Endothelial cell of umbilical vein (primary cell): ENCODE measurements around the gene SRRM3. TPM values are rescaled to one million over a fixed set of nuclear protein-coding genes. Genes with fewer than 3 reads are reported as not detected.

Experiments
- BruUV-seq: library from RNA; stranded (reverse); fragments of 400-500 nt; replicated peaks from 2 replicates; lab custom pipeline; 2021; lab: Mats Ljungman, UMichigan
- CTCF ChIA-PET: fragments of 300-600, 350-600 bp; sonication (Branson Sonifier 250); formaldehyde crosslinking; loops from one replicate; lab custom pipeline; 2021; ENCODE audit warnings: antibody characterized with exemption, inconsistent platforms; lab: Charles Lee
- POLR2A ChIA-PET: fragments of 300-600, 350-600 bp; sonication (Branson Sonifier 250); formaldehyde crosslinking; loops from one replicate; lab custom pipeline; 2021; ENCODE audit warnings: antibody characterized with exemption, inconsistent platforms; lab: Charles Lee
- DNase-seq: peaks from one replicate; pipeline ENCODE4 v3.0.0-alpha.2; 2011; ENCODE audit warnings: low read depth, low spot score
- FAIRE-seq: peaks from 2 replicates; lab custom pipeline; 2011; peaks lifted over from hg19 to GRCh38; lab: Jason Lieb, UNC
- H2AFZ ChIP-seq: 2 replicates; pipeline ENCODE4 v1.6.0; 2012; ENCODE audit warnings: low read depth, low read length, control low read depth, inconsistent platforms
- H3K27ac ChIP-seq: 2 replicates; pipeline ENCODE4 v1.5.1; 2011; ENCODE audit warnings: low read depth, mild to moderate bottlenecking, control low read depth, low read length, moderate library complexity; ENCODE audit not compliant: insufficient read depth
- H3K27me3 ChIP-seq, 2 experiments: 2 replicates each; pipeline versions ENCODE4 v1.6.0 to v1.6.1; 2011; ENCODE audit warnings: low read length in 2 of 2, mixed read lengths in 1 of 2; ENCODE audit not compliant: control insufficient read depth in 2 of 2, insufficient read depth in 2 of 2
- H3K36me3 ChIP-seq, 2 experiments: 2 replicates in 1 of 2; 3 replicates in 1 of 2; pipeline ENCODE4 v1.5.1; 2011; ENCODE audit warnings: low read length in 2 of 2, mild to moderate bottlenecking in 1 of 2, moderate library complexity in 1 of 2; ENCODE audit not compliant: control insufficient read depth in 2 of 2, insufficient read depth in 2 of 2; ENCODE audit errors: extremely low read depth in 1 of 2
- H3K4me1 ChIP-seq: 3 replicates; pipeline ENCODE4 v1.5.1; 2011; ENCODE audit warnings: mild to moderate bottlenecking, low read length; ENCODE audit not compliant: control insufficient read depth, insufficient read depth; ENCODE audit errors: extremely low read depth
- H3K4me2 ChIP-seq: 2 replicates; pipeline ENCODE4 v1.6.1; 2011; ENCODE audit warnings: low read length, control low read depth, mixed read lengths; ENCODE audit not compliant: insufficient read depth
- H3K4me3 ChIP-seq, 3 experiments: fragments of 200-600 bp in 1 of 3; sonication (generic), shearing (Covaris generic) in 1 of 3; replicated peaks in 1 of 3; 2 replicates each; pipeline ENCODE4 v1.5.1; 2011 to 2016; ENCODE audit warnings: control low read depth in 3 of 3, low read length in 3 of 3, mild to moderate bottlenecking in 2 of 3, inconsistent platforms in 1 of 3, low read depth in 1 of 3, moderate library complexity in 1 of 3; ENCODE audit not compliant: insufficient read depth in 1 of 3
- H3K79me2 ChIP-seq: 2 replicates; pipeline ENCODE4 v1.6.0; 2012; ENCODE audit warnings: low read length, inconsistent platforms; ENCODE audit not compliant: control insufficient read depth, insufficient read depth
- H3K9ac ChIP-seq: replicated peaks from 2 replicates; pipeline ENCODE3; 2011; ENCODE audit warnings: low read length, control low read depth; ENCODE audit not compliant: insufficient read depth; ENCODE audit errors: extremely low read depth
- H3K9me1 ChIP-seq: replicated peaks from 3 replicates; pipeline ENCODE4 v1.6.0; 2011; ENCODE audit warnings: mild to moderate bottlenecking, low read length; ENCODE audit not compliant: control insufficient read depth, insufficient read depth; ENCODE audit errors: extremely low read depth
- H3K9me3 ChIP-seq: replicated peaks from 2 replicates; pipeline ENCODE4 v1.5.1; 2012; ENCODE audit warnings: low read length, inconsistent platforms; ENCODE audit not compliant: control insufficient read depth, insufficient read depth
- H4K20me1 ChIP-seq: replicated peaks from 2 replicates; pipeline ENCODE3; 2011; ENCODE audit warnings: mild to moderate bottlenecking, low read length; ENCODE audit not compliant: control insufficient read depth, insufficient read depth; ENCODE audit errors: extremely low read depth
- CTCF ChIP-seq, 2 donors: IDR thresholded peaks; 1 replicate in 1 of 2; 2 replicates in 1 of 2; pipeline ENCODE4 v1.5.1; 2011; ENCODE audit warnings: low read length in 2 of 2, mild to moderate bottlenecking in 2 of 2, moderate library complexity in 2 of 2, control low read depth in 1 of 2, inconsistent platforms in 1 of 2, low read depth in 1 of 2; ENCODE audit not compliant: insufficient read depth in 1 of 2; ENCODE audit errors: extremely low read depth in 1 of 2
- EZH2 ChIP-seq: IDR thresholded peaks from 2 replicates; pipeline ENCODE4 v1.6.1; 2012; ENCODE audit warnings: borderline replicate concordance, low read depth, mild to moderate bottlenecking, moderate library complexity, low read length, inconsistent platforms; ENCODE audit not compliant: severe bottlenecking
- FOS ChIP-seq: IDR thresholded peaks from 2 replicates; pipeline ENCODE4 v1.6.1; 2011; ENCODE audit warnings: mild to moderate bottlenecking, low read length, moderate library complexity, borderline replicate concordance; ENCODE audit not compliant: insufficient read depth
- GATA2 ChIP-seq: IDR thresholded peaks from 2 replicates; pipeline ENCODE4 v1.7.0; 2011; ENCODE audit warnings: low read depth, mild to moderate bottlenecking, moderate library complexity, mixed read lengths, low read length; ENCODE audit not compliant: insufficient read length, insufficient read depth
- JUN ChIP-seq: IDR thresholded peaks from 2 replicates; pipeline ENCODE4 v1.6.1; 2011; ENCODE audit warnings: borderline replicate concordance, low read depth; ENCODE audit not compliant: insufficient read length, insufficient read depth
- POLR2A ChIP-seq: IDR thresholded peaks from 2 replicates; pipeline ENCODE4 v1.6.1; 2012; ENCODE audit warnings: low read depth, mild to moderate bottlenecking, control low read depth, low read length
- POLR2AphosphoS5 ChIP-seq: IDR thresholded peaks from 2 replicates; pipeline ENCODE4 v1.6.1; 2012; ENCODE audit warnings: low read depth, mild to moderate bottlenecking, control low read depth, low read length, moderate library complexity; ENCODE audit not compliant: insufficient read depth
- dilution Hi-C: fragments of 300-500 bp; cut with MboI; formaldehyde crosslinking; loops from one replicate; pipeline ENCODE4 v1.15.0; 2019; ENCODE audit warnings: low sequenced_read_pairs; ENCODE audit not compliant: extremely low pct_ligation_motif_present
- intact Hi-C: fragments of 100-400 bp; cut with micrococcal nuclease; formaldehyde crosslinking; loops from one replicate; pipeline ENCODE4 v1.10.0; 2022
- polyA plus RNA-seq, 4 experiments: library from polyadenylated mRNA; depleted of rRNA in 3 of 4; stranded (reverse) in 3 of 4; unstranded in 1 of 4; fragments of >200 nt; gene quantifications; 2 replicates each; pipeline versions ENCODE4 v1.2.1 to v1.2.3, GENCODE V29; 2011 to 2012; ENCODE audit warnings: missing spikeins in 1 of 4
- total RNA-seq: library from RNA; stranded (reverse); gene quantifications from 2 replicates; pipeline ENCODE4 v1.2.3, GENCODE V29; 2021

The SRRM3 gene
- total and polyA plus RNA-seq, 2 donors (not counting 3 experiments of a cell fraction or from before 2014, with no cell fraction given): 4.4 to 5.4 TPM

- Histone ChIP-seq H3K4me2 (no peak overlapping the region), H3K9me3 (no peaks in the 10 kb centered on the region), H3K79me2 (peaks cover 98% of the 10 kb centered on the region), H3K27ac (no peak overlapping the region), H3K27me3 (no peaks in the 10 kb centered on the region), H3K9me1 (no peaks in the 10 kb centered on the region), H4K20me1 (peaks cover 23% of the 10 kb centered on the region), H3K9ac (no peak overlapping the region), H3K4me1 (peaks cover 7% of the 10 kb centered on the region), H3K36me3 (peaks cover 3 to 16% of the 10 kb centered on the region in 2 experiments), H2AFZ (no peak overlapping the region), H3K4me3 (no peak overlapping the region)
- TF ChIP-seq FOS: no peak
- no peak for TF ChIP-seq GATA2
- no peak for TF ChIP-seq POLR2AphosphoS5
- no peak for TF ChIP-seq EZH2
- TF ChIP-seq POLR2A: no peak
- no peak for TF ChIP-seq CTCF (IDR thresholded peaks at IDR 0.05; ENCODE audit: extremely low read depth in 1 of 2, insufficient read depth in 1 of 2, low read depth in 1 of 2, low read length in 2 of 2)
- TF ChIP-seq JUN: no peak
- CTCF ChIA-PET: no interaction called here
- no TSS peak for BruUV-seq
- intact Hi-C loops (no loop called here), dilution Hi-C loops (no loop called here)
- FAIRE-seq: no peak
- DNase-seq: no peak
- POLR2A ChIA-PET: interaction anchor here (1.5 kb wide), 1 partner anchor 10 kb away, joined by 3 read pairs; no protein-coding TSS in a partner anchor
These were observed 134.4 kb downstream of the SRRM3 start for GRCh38 chr7:76336094-76336493.

Other genes starting within 250 kb of the SRRM3 start
- gene TMEM120A, start 207.3 kb upstream of the SRRM3 start, total RNA-seq: 38.6 and 47.3 TPM in 2 replicates
- gene TMEM120A, start 207.3 kb upstream of the SRRM3 start, polyA plus RNA-seq: 133 and 159 TPM in 2 replicates
- 23.0 and 24.3 TPM in 2 replicates for gene STYXL1, start 153.9 kb upstream of the SRRM3 start, total RNA-seq
- gene STYXL1, start 153.9 kb upstream of the SRRM3 start, polyA plus RNA-seq: 67.6 and 70.9 TPM in 2 replicates
- gene MDH2, start 153.8 kb upstream of the SRRM3 start, total RNA-seq: 168 and 175 TPM in 2 replicates
- 121 and 123 TPM in 2 replicates for gene MDH2, start 153.8 kb upstream of the SRRM3 start, polyA plus RNA-seq
- gene HSPB1, start 100.8 kb downstream of the SRRM3 start, total RNA-seq: 1,711 and 1,748 TPM in 2 replicates
- gene HSPB1, start 100.8 kb downstream of the SRRM3 start, polyA plus RNA-seq: 3,130 and 5,305 TPM in 2 replicates
- 199 and 205 TPM in 2 replicates for gene YWHAG, start 157.1 kb downstream of the SRRM3 start, total RNA-seq
- gene YWHAG, start 157.1 kb downstream of the SRRM3 start, polyA plus RNA-seq: 41.3 and 55.6 TPM in 2 replicates
- 0.39 and 0.46 TPM in 2 replicates for gene SSC4D, start 207.8 kb downstream of the SRRM3 start, total RNA-seq
- 0.88 and 1.1 TPM in 2 replicates for gene SSC4D, start 207.8 kb downstream of the SRRM3 start, polyA plus RNA-seq
- gene ZP3, start 223.1 kb downstream of the SRRM3 start, total RNA-seq: 0.32 and 4.0 TPM in 2 replicates
- gene ZP3, start 223.1 kb downstream of the SRRM3 start, polyA plus RNA-seq: 3.0 and 4.3 TPM in 2 replicates